IPS-NIHi7 (cell line): Measurements from ENCODE around the gene BAZ2A.
"Not testable (repeated sequence)": the region's sequence is repeated elsewhere in the genome, so short reads cannot be mapped to it uniquely, and the experiment has no call there.

Source experiments
- DNase-seq: peaks from one replicate; pipeline ENCODE4 v3.0.0; 2012; ENCODE audit warnings: mixed read lengths; ENCODE audit errors: extremely low spot score

Gene BAZ2A

GRCh38 chr12:56630180-56630632, at the start of gene BAZ2A:
Gene BAZ2A (minus strand): TSS chr12:56630326. CDS start chr12:56617530, 12,796 bp downstream.
- DNase-seq = peak; percentile 95

- DNase-seq = no peak
These were observed 48.7 kb upstream of the BAZ2A start for GRCh38 chr12:56678852-56679251.

DNA sequence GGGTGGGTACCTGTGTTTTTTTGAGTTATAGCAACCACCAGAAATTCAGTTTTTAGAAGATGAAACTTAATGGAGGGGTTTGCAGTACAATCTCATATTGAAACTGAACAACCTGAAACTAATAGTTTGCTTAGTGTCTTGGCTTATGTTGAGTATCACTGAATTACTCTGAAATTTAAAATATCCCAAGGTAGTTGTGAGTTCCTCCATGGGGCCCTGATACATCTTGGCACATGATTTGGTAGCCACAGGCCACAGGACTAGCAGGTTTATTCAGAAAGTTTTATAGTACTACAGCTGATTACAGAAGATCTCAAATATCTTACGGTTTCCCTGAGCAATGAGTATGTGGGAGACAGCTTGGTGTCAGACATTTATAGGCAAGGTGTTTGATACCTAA, 47.6 kb upstream of the BAZ2A start:
- DNase-seq = no peak

- DNase-seq = no peak
These were observed 46.9 kb upstream of the BAZ2A start for GRCh38 chr12:56676851-56677580.

DNA sequence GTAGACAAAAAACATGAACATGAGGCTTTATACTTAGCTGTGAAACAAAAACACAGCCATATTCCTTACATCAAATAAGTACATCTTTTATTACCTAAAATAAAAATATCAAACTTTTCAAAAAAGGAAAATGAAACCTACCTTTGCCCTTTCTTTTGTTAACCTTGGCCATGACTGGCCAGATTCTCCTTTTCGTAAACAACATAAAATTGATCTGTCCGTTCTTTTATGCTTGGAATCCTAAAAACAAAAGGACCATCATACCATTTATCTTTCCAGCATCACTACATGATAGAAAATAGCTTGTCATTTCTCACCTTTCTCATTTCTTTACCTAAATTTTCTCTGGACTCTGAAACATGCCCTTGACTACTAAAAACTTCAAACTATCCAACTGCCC, 41.5 kb upstream of the BAZ2A start:
- DNase-seq = no peak

DNA sequence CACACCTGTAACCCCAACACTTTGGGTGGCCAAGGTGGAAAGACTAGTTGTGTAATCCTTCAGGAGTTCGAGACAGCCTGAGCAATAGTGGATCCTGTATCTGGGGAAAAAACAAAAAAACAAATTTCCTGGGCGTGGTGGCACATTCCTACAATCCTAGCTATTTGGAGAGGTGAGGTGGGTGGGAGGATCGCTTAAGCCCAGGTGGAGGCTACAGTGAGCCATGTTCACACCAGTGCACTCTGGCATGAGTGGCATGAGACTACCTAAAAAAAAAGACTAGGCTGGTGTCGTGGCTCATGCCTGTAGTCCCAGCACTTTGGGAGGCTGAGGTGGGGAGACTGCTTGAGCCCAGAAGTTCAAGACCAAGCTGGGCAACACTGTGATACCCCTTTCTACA, 40.7 kb upstream of the BAZ2A start:
- no peak for DNase-seq

- no peak for DNase-seq
These were observed 38.0 kb upstream of the BAZ2A start for GRCh38 chr12:56668197-56668457.

DNA sequence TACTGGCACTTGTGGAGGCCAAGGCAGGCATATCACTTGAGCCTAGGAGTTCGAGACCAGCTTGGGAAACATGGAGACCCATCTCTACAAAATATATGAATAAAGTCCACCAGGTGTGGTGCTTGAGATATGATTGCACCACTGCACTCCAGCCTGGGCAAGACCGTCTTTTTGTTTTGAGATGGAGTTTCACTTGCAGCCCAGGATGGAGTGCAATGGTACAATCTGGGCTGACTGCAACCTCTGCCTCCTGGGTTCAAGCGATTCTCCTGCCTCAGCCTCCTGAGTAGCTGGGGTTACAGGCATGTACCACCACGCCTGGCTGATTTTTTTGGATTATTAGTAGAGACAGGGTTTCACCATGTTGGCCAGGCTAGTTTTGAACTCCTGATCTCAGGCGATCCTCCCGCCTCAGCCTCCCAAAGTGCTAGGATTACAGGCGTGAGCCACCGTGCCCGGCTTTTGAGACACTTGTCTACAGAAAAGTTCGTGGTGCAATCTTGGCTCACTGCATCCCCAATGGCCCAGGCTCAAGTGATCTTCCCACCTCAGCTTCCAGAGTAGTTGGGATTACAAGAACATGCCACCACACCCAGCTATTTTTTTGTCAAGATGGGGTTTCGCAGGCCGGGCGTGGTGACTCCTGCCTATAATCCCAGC, 32.0 kb upstream of the BAZ2A start:
- no peak for DNase-seq

GRCh38 chr12:56661560-56661959, 31.4 kb upstream of the BAZ2A start:
- no peak for DNase-seq

GRCh38 chr12:56658921-56659320, 28.8 kb upstream of the BAZ2A start:
- no peak for DNase-seq

DNA sequence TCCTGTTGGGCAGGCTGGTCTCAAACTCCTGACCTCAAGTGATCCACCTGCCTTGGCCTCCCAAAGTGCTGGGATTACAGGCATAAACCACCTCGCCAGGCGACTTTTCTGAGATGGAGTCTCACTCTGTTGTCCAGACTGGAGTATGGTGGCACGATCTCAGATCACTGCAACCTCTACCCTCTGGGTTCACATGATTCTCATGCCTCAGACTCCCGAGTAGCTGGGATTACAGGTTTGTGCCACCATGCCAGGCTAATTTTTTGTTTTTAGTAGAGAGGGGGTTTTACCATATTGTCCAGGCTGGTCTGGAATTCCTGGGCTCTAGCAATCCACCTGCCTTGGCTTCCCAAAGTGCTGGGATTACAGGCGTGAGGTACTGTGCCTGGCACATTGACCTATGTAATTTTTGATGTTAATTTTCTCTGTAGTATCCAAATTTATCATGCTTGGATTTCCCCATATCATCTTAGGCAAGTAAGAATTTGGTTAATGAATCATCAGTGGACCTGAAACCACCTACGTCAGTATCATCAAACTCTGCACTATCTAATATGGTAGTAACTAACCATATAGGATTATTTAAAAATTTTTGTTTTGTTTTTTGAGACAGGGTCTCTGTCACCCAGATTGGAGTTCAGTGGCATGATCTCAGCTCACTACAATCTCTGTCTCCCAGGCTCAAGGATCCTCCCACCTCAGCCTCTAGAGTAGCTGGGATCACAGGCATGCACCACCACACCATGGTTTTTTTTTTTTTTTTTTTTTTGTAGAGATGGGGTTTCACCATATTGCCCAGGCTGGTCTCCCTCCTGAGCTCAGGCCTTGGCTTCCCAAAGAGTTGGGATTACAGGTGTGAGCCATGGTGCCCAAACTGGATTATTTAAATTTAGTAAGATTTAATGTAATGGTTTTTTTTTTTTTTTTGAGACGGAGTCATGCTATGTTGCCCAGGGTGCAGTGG, 27.6 kb upstream of the BAZ2A start:
- no peak for DNase-seq

- DNase-seq = not testable (repeated sequence)
These were observed 23.7 kb upstream of the BAZ2A start for GRCh38 chr12:56653781-56654180.

DNA sequence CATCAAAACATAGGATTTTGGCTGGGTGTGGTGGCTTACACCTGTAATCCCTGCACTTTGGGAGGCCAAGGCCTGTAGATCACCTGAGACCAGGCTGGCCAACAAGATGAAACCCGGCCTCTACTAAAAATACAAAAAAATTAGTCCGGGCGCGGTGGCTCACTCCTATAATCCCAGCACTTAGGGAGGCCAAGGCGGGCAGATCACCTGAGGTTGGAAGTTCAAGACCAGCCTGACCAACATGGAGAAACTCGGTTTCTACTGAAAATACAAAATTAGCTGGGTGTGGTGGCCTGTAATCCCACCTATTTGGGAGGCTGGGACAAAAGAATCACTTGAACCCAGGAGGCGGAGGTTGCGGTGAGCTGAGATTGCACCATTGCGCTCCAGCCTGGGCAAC, 17.9 kb upstream of the BAZ2A start:
- DNase-seq = not testable (repeated sequence)

GRCh38 chr12:56645717-56646446, 15.8 kb upstream of the BAZ2A start, which contains the start of gene ATP5F1B:
Gene ATP5F1B (minus strand): TSS chr12:56645984. CDS start chr12:56645963, 21 bp downstream.
- peak; percentile 98 for DNase-seq

DNA sequence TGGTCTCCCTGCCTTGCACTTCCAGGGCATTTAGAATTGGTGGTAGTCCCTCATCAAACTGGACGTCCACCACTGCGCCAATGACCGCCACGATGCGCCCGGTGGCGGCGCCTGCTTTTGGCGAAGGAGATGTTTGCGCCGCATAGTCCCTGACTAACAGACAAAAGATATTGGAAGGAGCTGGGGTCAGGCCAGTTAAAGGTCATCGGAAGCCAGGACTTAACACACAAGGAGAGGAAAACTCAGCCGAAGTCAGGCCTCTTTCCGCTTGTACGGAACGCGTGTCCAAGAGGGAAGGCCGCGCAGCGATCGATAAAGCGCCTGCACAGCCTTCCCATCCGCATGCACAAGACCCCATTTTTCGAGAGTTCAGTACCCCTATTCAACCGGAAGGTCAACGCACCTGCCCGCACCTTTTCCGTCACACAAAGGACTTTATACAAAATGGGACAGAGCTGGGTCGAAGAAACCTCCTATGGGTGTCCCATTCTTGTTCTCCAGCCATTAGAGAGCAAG, 15.1 kb upstream of the BAZ2A start:
- DNase-seq = no peak

DNA sequence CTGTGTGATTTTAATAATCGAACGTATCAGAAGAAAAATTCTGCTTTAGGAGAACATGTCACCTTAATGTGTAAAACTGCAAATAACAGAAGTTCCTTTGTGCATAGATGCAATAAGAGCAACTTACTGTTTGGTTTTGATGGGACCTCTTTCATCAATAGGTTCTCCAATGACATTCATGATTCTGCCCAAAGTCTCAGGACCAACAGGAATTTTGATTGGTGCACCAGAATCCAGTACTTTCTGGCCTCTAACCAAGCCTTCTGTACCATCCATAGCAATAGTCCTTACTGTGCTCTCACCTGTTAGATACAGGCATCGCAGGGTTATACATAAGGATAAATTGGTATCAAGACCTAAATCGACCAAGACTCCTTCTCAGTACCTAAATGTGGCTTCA, 14.5 kb upstream of the BAZ2A start:
- no peak for DNase-seq

DNA sequence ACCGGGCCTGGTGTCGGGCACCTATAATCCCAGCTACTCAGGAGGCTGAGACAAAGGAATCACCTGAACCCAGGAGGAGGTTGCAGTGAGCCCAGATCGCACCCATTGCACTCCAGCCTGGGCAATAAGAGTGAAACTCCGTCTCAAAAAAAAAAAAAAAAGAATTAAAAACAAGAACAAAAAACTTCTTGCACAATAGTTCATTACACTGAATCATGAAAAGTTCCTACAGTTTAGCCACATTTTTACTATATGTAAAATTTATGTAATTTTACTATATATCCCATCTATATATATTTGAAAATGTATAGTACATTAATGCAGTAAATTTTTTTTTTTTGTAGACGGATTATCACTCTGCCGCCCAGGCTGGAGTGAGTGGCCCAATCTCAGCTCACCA, 11.1 kb upstream of the BAZ2A start:
- DNase-seq = no peak

- no peak for DNase-seq
These were observed 7.5 kb upstream of the BAZ2A start for GRCh38 chr12:56637621-56638020.

DNA sequence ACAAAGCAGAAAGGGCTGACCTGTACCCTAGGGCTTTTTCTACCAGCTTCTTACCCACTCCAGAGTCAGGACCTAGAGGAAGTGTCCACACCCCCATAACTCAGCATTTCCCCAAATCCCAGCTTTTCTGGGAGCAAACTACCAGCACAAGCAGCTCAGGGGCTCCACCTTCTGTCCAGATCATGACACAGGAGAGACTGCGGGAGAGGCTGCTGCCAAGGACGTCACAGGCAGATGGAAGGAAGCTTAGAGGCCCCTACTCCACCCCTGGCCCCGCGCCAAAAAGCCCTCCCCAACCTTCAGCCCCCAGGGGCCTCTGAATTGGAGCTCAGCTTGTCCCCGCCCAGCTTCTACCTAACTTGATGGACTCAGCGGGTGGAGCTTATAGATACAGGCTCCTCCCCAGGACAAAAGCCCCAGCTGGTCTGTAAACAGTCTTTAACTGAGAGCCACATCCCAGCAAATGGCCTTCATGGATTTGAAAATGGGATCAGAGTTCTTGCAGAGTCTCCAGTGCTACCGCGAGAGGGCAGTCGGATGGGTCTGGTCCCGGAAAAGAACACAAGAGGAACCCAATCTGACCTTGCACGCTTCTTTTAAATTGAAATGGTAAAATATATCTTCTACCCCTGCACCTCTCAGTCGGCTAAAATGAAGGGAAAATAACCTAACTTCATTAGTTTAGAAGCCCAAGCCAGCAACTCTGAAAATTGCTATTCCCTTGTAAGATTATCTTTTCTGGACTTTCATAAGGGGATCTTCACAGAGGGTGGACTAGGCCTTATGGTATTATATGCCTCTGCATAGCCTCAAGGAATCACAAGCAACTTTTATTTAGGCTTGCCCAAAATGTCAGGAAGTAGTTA, 6.8 kb upstream of the BAZ2A start:
- DNase-seq = peak; percentile 92
